IPS-20b (cell line): ENCODE results near the gene IRF2BP2.
A peak's percentile ranks its signal among the peaks of the same experiment; 100 is the strongest.

Source experiments
- H3K27ac ChIP-seq: one replicate; pipeline ENCODE4 v1.5.1; 2013; ENCODE audit warnings: low read length
- H3K27me3 ChIP-seq: 2 replicates; pipeline ENCODE4 v1.6.1; 2013; ENCODE audit warnings: mild to moderate bottlenecking, low read length, inconsistent platforms; ENCODE audit not compliant: insufficient read depth
- H3K36me3 ChIP-seq: 2 replicates; pipeline ENCODE4 v1.6.1; 2013; ENCODE audit warnings: low read depth, mild to moderate bottlenecking, inconsistent platforms, low read length, moderate library complexity; ENCODE audit not compliant: insufficient read depth
- H3K4me1 ChIP-seq: 2 replicates; pipeline ENCODE4 v1.6.1; 2013; ENCODE audit warnings: mild to moderate bottlenecking, control low read depth, inconsistent platforms, low read length, moderate library complexity; ENCODE audit not compliant: insufficient read depth
- H3K4me3 ChIP-seq: 2 replicates; pipeline ENCODE4 v1.5.1; 2013; ENCODE audit warnings: mild to moderate bottlenecking, low read length, inconsistent platforms
- H3K9ac ChIP-seq: 2 replicates; pipeline ENCODE4 v1.6.1; 2013; ENCODE audit warnings: low read depth, mild to moderate bottlenecking, inconsistent platforms, low read length, moderate library complexity
- H3K9me3 ChIP-seq: 2 replicates; pipeline ENCODE4 v1.6.1; 2013; ENCODE audit warnings: mild to moderate bottlenecking, low read depth, low read length, inconsistent platforms; ENCODE audit not compliant: insufficient read depth

The IRF2BP2 gene

GRCh38 chr1:234610666-234611224 is 767 bp upstream of the IRF2BP2 start:
- Histone ChIP-seq H3K4me1 (peaks cover 33% of the 10 kb centered on the region), H3K36me3 (peaks cover 22% of the 10 kb centered on the region), H3K9me3 (no peaks in the 10 kb centered on the region), H3K9ac (peak overlapping the region; percentile 95), H3K27me3 (no peaks in the 10 kb centered on the region), H3K27ac (peak overlapping the region; percentile 94), H3K4me3 (peak overlapping the region; percentile 87)

DNA sequence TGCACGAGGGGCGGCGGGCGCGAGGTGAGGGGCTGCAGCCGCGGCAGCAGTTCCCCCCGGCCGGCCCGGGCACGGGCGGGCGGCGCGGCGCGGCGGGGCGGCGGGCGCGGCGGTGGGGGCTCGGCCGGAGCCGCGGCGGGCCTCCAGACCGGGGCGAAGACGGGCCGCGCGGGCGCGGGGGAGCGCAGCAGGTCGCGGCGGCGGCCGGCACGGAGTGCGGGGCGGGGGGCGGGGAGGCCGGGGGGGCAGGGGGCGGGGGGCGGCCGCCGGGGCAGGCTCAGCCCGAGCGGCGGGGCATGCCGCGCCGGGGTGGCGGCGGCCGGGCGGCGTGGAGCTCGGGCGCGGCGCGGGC is 311 bp downstream of the IRF2BP2 start:
- peak overlapping the region; percentile 87; the same call in 1 of the 2 replicates for H3K4me3 ChIP-seq
- peaks cover 33% of the 10 kb centered on the region for H3K36me3 ChIP-seq
- H3K4me1 ChIP-seq = peaks cover 42% of the 10 kb centered on the region
- no peak overlapping the region for H3K9ac ChIP-seq
- no peak overlapping the region for H3K27ac ChIP-seq
- H3K9me3 ChIP-seq = no peaks in the 10 kb centered on the region
- H3K27me3 ChIP-seq = no peaks in the 10 kb centered on the region

DNA sequence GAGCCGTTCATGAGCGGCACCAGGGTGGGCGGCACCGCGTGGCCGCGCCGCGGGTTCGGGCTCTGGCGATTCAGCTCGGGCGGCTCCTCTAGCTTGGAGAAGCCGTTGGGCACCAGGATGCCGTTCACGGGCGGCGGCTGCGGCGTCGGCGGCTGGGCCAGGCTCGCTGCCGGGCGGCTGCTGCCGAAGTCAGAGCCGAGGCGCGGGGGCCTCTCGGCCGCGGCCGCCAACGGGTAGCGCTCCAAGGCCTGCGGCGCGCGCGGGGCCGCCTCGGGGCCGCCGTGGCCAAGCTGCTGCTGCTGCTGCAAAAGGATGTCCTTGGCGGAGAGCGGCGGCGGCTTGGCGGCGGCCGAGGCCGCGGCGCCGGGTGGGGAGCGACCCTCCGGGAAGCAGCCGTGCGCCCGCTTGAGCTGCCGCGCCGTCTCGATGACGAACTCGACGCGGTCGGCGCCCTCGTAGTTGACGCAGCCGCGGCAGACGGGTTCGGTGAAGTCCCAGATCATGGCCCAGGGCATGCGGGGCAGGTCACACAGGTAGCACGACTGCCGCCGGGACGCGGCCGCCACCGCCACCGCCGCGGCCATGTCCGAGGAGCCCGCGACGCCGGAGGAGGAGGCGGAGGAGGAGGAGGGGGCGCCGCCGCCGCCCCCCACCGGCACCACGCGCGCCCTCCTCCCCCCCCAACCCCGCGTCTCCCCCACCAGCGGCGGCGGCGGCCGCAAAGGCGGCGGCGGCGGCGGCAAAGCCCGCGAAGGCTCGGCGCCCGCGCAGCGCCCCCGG is 877 bp downstream of the IRF2BP2 start:
- no peaks in the 10 kb centered on the region for H3K9me3 ChIP-seq
- H3K4me1 ChIP-seq = peaks cover 47% of the 10 kb centered on the region
- peak overlapping the region; percentile 87; the same call in 1 of the 2 replicates for H3K4me3 ChIP-seq
- H3K36me3 ChIP-seq = peaks cover 38% of the 10 kb centered on the region
- no peaks in the 10 kb centered on the region for H3K27me3 ChIP-seq
- peak overlapping the region; percentile 86; the same call in 1 of the 2 replicates for H3K9ac ChIP-seq
- H3K27ac ChIP-seq = no peak overlapping the region

DNA sequence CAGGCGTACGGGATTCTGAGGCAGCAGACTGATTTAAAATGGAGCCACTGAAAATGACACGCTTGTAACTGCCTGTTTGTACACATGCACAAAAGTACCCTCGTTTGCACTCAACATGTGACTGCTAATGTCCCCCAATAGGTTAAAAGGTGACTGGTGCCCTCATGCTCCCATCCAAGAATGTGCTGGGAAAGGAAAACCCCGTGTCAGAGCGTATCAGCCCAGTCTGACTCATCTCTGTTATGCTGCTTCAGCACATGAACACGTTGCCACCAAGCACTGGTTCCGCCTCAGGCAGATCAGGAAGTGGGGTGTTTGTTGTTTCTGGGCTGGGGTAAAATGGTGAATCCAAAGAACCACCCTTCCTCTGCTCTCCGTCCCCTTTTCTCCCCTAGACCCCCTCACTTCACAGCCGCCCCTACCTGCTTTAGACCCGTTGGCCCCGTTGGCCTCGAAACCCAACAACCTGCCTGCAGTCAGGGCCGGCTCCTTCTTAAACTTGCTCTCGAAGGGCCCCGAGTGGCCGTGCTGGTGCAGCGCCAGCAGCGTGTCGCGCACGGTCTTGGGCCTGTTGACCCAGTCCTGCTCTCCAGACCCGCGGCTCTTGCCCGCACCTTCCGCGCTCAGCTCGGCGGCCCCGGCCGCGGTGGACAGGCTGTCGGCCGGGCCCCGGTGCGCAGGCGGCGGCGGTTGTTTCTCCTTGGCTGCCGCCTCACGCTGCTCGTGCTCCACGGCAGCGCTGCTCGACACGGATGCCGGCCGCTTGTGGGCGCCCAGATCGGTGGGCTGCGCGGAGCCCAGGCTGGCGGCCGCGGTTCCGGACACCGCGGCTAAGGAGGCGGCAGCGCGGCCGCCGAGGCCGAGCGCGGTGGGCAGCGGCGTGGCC is 1.7 kb downstream of the IRF2BP2 start:
- H3K36me3 ChIP-seq = peaks cover 38% of the 10 kb centered on the region

DNA sequence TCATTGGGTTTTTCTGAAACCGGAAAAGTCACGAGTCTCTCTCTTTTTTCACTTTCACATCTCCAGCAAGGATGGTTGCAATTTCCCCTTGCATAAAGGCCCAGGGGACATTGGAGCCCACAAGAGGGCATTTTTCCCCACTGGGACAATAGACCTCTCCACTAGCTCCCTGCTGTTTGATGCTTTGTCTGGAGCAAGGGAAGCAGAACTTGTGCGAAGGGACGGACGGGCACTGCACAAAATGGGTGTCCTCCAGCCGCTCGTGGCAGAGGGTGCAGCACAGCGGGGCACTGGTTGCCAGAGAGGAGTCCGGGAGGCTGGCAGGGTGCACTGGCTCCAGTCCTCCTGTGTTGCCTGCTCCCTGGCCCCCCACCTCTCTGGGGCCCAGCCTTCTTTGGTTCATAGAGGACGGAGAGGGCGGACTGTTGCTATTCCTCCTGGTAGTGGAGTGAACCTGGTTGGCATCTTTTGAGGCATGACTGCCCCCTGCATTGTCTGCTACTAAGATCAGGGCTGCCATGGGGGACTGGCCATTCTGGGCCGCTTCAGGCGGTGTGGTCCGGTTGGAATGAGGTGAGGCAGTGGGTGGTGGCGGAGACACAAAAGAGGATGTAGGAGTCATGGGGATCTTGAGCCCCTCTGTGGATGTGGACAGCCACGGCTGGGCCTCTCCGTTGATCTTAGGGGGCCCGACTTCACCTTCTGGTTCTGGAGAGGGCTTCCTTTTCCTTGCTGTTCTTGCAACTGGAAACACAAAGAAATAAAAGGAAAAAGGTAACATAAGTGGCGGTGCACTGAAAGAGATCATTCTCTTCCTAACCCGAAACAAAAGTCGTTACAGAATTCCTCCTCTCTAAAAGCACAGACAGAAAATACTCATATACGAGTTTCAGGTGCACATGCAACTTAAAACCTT is 2.6 kb downstream of the IRF2BP2 start:
- H3K4me3 ChIP-seq = peak overlapping the region; percentile 87
- no peaks in the 10 kb centered on the region for H3K27me3 ChIP-seq
- no peaks in the 10 kb centered on the region for H3K9me3 ChIP-seq
- H3K9ac ChIP-seq = peak overlapping the region; percentile 86; the same call in 1 of the 2 replicates
- H3K4me1 ChIP-seq = peaks cover 51% of the 10 kb centered on the region
- no peak overlapping the region for H3K27ac ChIP-seq
- H3K36me3 ChIP-seq = peaks cover 39% of the 10 kb centered on the region

More for the DNA sequence above, 1.7 kb downstream of the IRF2BP2 start:
- peaks cover 51% of the 10 kb centered on the region for H3K4me1 ChIP-seq
- H3K27me3 ChIP-seq = no peaks in the 10 kb centered on the region
- peak overlapping the region; percentile 86; the same call in 1 of the 2 replicates for H3K9ac ChIP-seq
- no peaks in the 10 kb centered on the region for H3K9me3 ChIP-seq
- peak overlapping the region; percentile 87 for H3K4me3 ChIP-seq
- H3K27ac ChIP-seq = no peak overlapping the region

GRCh38 chr1:234606784-234607108 is 3.2 kb downstream of the IRF2BP2 start:
- Histone ChIP-seq H3K27me3 (no peaks in the 10 kb centered on the region), H3K4me1 (peaks cover 51% of the 10 kb centered on the region), H3K9ac (peak overlapping the region; percentile 86; the same call in 1 of the 2 replicates), H3K27ac (no peak overlapping the region), H3K9me3 (no peaks in the 10 kb centered on the region), H3K36me3 (peaks cover 46% of the 10 kb centered on the region), H3K4me3 (peak overlapping the region; percentile 87)

- no peak overlapping the region for H3K27ac ChIP-seq
- H3K9me3 ChIP-seq = no peaks in the 10 kb centered on the region
- H3K27me3 ChIP-seq = no peaks in the 10 kb centered on the region
- peak overlapping the region; percentile 86; the same call in 1 of the 2 replicates for H3K9ac ChIP-seq
- H3K36me3 ChIP-seq = peaks cover 48% of the 10 kb centered on the region
- peaks cover 52% of the 10 kb centered on the region for H3K4me1 ChIP-seq
- peak overlapping the region; percentile 87 for H3K4me3 ChIP-seq
These were observed 3.8 kb downstream of the IRF2BP2 start for GRCh38 chr1:234605983-234606783.

DNA sequence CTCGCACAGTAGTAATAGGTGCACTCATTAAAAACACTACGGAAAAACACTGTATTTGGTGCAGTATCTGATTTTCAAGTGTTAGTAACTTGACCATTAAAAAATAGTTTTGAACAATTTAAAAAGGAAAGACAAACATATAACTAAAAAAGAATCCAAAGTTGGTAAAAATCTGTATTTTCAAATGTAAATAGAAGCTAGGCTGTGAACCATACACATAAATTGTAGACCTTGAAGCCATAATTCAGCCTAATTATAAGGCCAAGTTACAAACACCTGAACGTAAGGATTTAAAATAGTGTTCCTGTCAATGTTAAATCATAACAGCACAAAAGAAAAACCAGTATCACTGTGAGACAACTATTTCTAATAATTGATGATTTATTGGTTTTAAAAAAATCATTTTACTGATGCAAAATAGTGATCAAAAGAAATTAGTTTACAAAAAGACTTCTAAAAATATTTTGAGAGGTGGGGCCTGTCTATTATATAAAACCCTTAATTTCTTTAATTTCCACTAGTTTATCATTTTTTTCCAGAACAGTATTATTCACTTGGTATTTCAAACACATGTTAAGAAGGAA is 4.5 kb downstream of the IRF2BP2 start:
- Histone ChIP-seq H3K36me3 (peaks cover 48% of the 10 kb centered on the region), H3K4me3 (peak overlapping the region; percentile 87), H3K9me3 (no peaks in the 10 kb centered on the region), H3K27ac (no peak overlapping the region), H3K4me1 (peaks cover 58% of the 10 kb centered on the region), H3K9ac (peak overlapping the region; percentile 37; the same call in 1 of the 2 replicates), H3K27me3 (no peaks in the 10 kb centered on the region)

DNA sequence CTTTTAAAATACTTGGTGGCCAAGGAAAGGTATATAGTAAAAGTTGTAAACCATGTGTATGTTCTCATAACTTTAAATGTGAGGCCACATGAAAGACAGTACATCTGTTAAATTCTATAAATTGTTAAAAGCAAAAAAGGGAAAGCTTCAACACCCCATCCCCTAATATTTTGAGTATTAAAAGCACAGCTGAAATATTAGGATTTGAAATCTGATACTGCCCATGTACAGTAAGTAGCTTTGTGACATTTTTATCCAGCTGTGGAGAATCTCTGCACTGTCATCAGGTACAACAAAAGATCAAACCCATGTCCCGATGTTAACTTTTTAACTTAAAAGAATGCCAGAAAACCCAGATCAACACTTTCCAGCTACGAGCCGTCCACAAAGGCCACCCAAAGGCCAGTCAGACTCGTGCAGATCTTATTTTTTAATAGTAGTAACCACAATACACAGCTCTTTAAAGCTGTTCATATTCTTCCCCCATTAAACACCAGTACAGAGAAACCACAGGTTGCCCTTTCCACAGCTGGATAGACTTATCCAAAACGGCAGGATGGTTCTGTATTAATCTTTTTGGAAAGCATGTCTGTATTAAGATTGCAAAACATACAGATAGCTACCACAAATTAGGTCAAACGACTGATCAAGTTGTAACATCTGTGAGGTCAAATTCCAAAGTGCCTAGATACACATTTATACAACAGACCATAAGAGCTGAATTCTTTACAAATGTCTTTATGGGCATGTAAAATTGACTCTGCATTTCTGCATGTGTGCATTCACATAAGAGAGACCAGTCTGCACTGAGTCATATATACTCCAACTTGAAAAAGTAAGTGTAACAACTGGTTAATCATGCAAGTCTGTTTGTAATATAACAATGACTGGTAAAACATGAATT is 5.2 kb downstream of the IRF2BP2 start:
- Histone ChIP-seq H3K4me1 (peaks cover 60% of the 10 kb centered on the region), H3K4me3 (peak overlapping the region; percentile 87), H3K36me3 (peaks cover 48% of the 10 kb centered on the region), H3K9me3 (no peaks in the 10 kb centered on the region), H3K9ac (peak overlapping the region; percentile 37; the same call in 1 of the 2 replicates), H3K27ac (no peak overlapping the region), H3K27me3 (no peaks in the 10 kb centered on the region)
